Esophagus muscularis mucosa (tissue), 4 donors: ENCODE results near the gene PTPN11. TPM values are rescaled to one million over a fixed set of nuclear protein-coding genes. Genes with fewer than 3 reads are reported as not detected.
A peak's percentile ranks its signal among the peaks of the same experiment; 100 is the strongest.

ENCODE experiments used
- DNase-seq: peaks from one replicate; pipeline ENCODE4 v3.0.0-alpha.2; 2017; ENCODE audit errors: extremely low spot score
- H3K27ac ChIP-seq, 4 donors: fragments of 200-600 bp; sonication (generic); replicated peaks in 1 of 4; 1 replicate in 3 of 4; 2 replicates in 1 of 4; pipeline ENCODE4 v1.5.1; 2016 to 2019; ENCODE audit warnings: mild to moderate bottlenecking in 1 of 4
- H3K27me3 ChIP-seq, 4 donors: fragments of 200-600 bp; sonication (generic); one replicate each; pipeline versions ENCODE4 v1.5.1 to v1.6.0; 2016 to 2019
- H3K36me3 ChIP-seq, 4 donors: fragments of 200-600 bp; sonication (generic); one replicate each; pipeline ENCODE4 v1.5.1; 2016 to 2019
- H3K4me1 ChIP-seq, 4 donors: fragments of 200-600 bp; sonication (generic); one replicate each; pipeline ENCODE4 v1.5.1; 2016 to 2019
- H3K4me3 ChIP-seq, 4 donors: fragments of 200-600 bp; sonication (generic); 1 replicate in 2 of 4; 2 replicates in 2 of 4; pipeline ENCODE4 v1.5.1; 2016 to 2019; ENCODE audit warnings: mild to moderate bottlenecking in 4 of 4, moderate library complexity in 1 of 4
- H3K9me3 ChIP-seq, 4 donors: fragments of 200-600 bp; sonication (generic); 1 replicate in 3 of 4; 2 replicates in 1 of 4; pipeline ENCODE4 v1.5.1; 2016 to 2019
- EP300 ChIP-seq: sonication (generic); formaldehyde crosslinking; IDR thresholded peaks from one replicate; pipeline ENCODE4 v1.6.1; 2017; ENCODE audit warnings: antibody characterized with exemption
- POLR2A ChIP-seq: fragments of 450-650 bp; IDR thresholded peaks from one replicate; pipeline ENCODE4 v1.6.1; 2017; ENCODE audit warnings: antibody characterized with exemption, moderate library complexity, mild to moderate bottlenecking, low read depth
- POLR2AphosphoS5 ChIP-seq, 2 donors: sonication (generic); formaldehyde crosslinking; IDR thresholded peaks; one replicate each; pipeline ENCODE4 v1.6.1; 2017; ENCODE audit warnings: antibody characterized with exemption in 2 of 2
- WGBS: methylation state at CpG from one replicate; pipeline ENCODE4 v1.1.5; 2018; 5-methylcytosine and 5-hydroxymethylcytosine counted together
- intact Hi-C: fragments of 100-400 bp; cut with DNase I; formaldehyde crosslinking; loops from one replicate; pipeline ENCODE4 v1.15.1; 2023
- total RNA-seq, 4 donors: library from RNA; depleted of rRNA; stranded (reverse); fragments of >200 nt; gene quantifications; one replicate each; pipeline versions ENCODE4 v1.1.0 to v1.2.1, GENCODE V29; 2016
- TF ChIP-seq, protein P1 (sequence below), 3 experiments: fragments of 200-600 bp in 2 of 3; fragments of 450-650 bp in 1 of 3; sonication (generic) in 2 of 3; IDR thresholded peaks; one replicate each; pipeline ENCODE4 v1.5.1; 2017 to 2019; ENCODE audit warnings: antibody characterized with exemption in 3 of 3, mild to moderate bottlenecking in 2 of 3, moderate library complexity in 1 of 3

The PTPN11 gene
- total RNA-seq, 4 donors from 2014 or later = 132 to 142 (median 139) TPM

GRCh38 chr12:112419297-112420133 lies 768 bp downstream of the PTPN11 start:
- intact Hi-C loops = no loop called here
- peak overlapping the region; percentile 99 to 100 (median 100) for H3K27ac ChIP-seq
- H3K27me3 ChIP-seq = no peaks in the 10 kb centered on the region
- 10% methylated on average over 16 of the region's 31 CpGs for WGBS
- peaks cover 57 to 60% (median 58%) of the 10 kb centered on the region in 4 donors for H3K4me1 ChIP-seq
- peak; percentile 93 for DNase-seq
- TF ChIP-seq EP300 = no peak
- peak; percentile 58 to 62 for TF ChIP-seq POLR2AphosphoS5 (IDR thresholded peaks at IDR 0.05)
- TF ChIP-seq, protein P1, sequence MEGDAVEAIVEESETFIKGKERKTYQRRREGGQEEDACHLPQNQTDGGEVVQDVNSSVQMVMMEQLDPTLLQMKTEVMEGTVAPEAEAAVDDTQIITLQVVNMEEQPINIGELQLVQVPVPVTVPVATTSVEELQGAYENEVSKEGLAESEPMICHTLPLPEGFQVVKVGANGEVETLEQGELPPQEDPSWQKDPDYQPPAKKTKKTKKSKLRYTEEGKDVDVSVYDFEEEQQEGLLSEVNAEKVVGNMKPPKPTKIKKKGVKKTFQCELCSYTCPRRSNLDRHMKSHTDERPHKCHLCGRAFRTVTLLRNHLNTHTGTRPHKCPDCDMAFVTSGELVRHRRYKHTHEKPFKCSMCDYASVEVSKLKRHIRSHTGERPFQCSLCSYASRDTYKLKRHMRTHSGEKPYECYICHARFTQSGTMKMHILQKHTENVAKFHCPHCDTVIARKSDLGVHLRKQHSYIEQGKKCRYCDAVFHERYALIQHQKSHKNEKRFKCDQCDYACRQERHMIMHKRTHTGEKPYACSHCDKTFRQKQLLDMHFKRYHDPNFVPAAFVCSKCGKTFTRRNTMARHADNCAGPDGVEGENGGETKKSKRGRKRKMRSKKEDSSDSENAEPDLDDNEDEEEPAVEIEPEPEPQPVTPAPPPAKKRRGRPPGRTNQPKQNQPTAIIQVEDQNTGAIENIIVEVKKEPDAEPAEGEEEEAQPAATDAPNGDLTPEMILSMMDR (IDR thresholded peaks at IDR 0.05) = no peak
- no peak for TF ChIP-seq POLR2A
- H3K4me3 ChIP-seq = peak overlapping the region; percentile 90 to 98 (median 96)
- no peaks in the 10 kb centered on the region for H3K36me3 ChIP-seq
- H3K9me3 ChIP-seq = no peaks in the 10 kb centered on the region

GRCh38 chr12:112420740-112421139 lies 2.0 kb downstream of the PTPN11 start:
- H3K4me1 ChIP-seq = peaks cover 59 to 61% (median 59%) of the 10 kb centered on the region in 4 donors
- no peak overlapping the region for H3K4me3 ChIP-seq
- no peak for DNase-seq
- intact Hi-C loops = no loop called here
- 74% methylated on average over 3 of the region's 3 CpGs for WGBS
- TF ChIP-seq, protein P1 (IDR thresholded peaks at IDR 0.05) = no peak
- TF ChIP-seq EP300 = no peak
- no peaks in the 10 kb centered on the region for H3K9me3 ChIP-seq
- H3K36me3 ChIP-seq = peaks cover 0 to 2% (median 0%) of the 10 kb centered on the region in 4 donors
- H3K27me3 ChIP-seq = no peaks in the 10 kb centered on the region
- H3K27ac ChIP-seq = no peak overlapping the region

- Histone ChIP-seq H3K36me3 (peaks cover 0 to 8% (median 0%) of the 10 kb centered on the region in 4 donors), H3K4me3 (no peak overlapping the region), H3K27ac (no peak overlapping the region), H3K4me1 (peaks cover 59 to 61% (median 59%) of the 10 kb centered on the region in 4 donors), H3K9me3 (no peaks in the 10 kb centered on the region), H3K27me3 (no peaks in the 10 kb centered on the region)
- TF ChIP-seq POLR2A (no peak), EP300 (no peak), POLR2AphosphoS5 (IDR thresholded peaks at IDR 0.05) (no peak)
- TF ChIP-seq, protein P1 (IDR thresholded peaks at IDR 0.05) = no peak
- WGBS = 100% methylated on average over 1 of the region's 1 CpG
- intact Hi-C loops = no loop called here
- no peak for DNase-seq
Observed at GRCh38 chr12:112421363-112421762, 2.6 kb downstream of the PTPN11 start.

DNA sequence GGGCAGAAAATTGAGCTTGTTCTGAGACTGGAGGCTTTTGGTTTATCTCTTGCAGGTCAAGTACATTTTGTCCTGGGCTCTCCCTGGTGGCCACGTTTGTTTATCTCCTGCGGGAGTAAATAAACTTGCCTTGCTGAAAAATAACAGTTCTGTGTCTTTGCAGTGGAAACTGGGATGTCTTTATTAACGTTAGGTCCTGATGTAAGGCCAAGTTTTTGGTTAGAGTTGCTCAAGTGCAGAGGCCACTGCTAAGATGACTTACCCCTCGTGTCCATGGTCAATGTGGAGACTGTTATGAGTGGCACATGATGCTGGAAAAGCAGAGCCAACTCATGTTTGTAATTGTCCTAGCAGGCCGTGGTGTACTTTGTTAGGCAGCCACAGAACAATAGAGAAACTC lies 3.8 kb downstream of the PTPN11 start:
- intact Hi-C loops = no loop called here
- Histone ChIP-seq H3K27me3 (no peaks in the 10 kb centered on the region), H3K4me3 (no peak overlapping the region), H3K9me3 (no peaks in the 10 kb centered on the region), H3K27ac (peak overlapping the region in 1 of 4 donors; percentile 24), H3K4me1 (peaks cover 59 to 60% (median 59%) of the 10 kb centered on the region in 4 donors), H3K36me3 (peaks cover 0 to 8% (median 0%) of the 10 kb centered on the region in 4 donors)
- TF ChIP-seq EP300 (no peak), POLR2A (no peak), POLR2AphosphoS5 (IDR thresholded peaks at IDR 0.05) (no peak)
- TF ChIP-seq, protein P1 (IDR thresholded peaks at IDR 0.05) = no peak
- 51% methylated on average over 5 of the region's 5 CpGs for WGBS
- DNase-seq = no peak
